K562 (cell line): ENCODE results near the gene IL10. TPM values are rescaled to one million over a fixed set of nuclear protein-coding genes. Genes with fewer than 3 reads are reported as not detected.

Experiments used
- BRCA1 ChIP-seq, 2 experiments: fragments of 450-650 bp in 1 of 2; sonication (generic) in 1 of 2; formaldehyde crosslinking in 1 of 2; IDR thresholded peaks; 2 replicates each; pipeline versions ENCODE4 v1.5.0 to v1.6.1; 2017 to 2020; ENCODE audit warnings: mild to moderate bottlenecking in 1 of 2, missing genetic modification reagents in 1 of 2
- FOXJ2 ChIP-seq: fragments of 200-800 bp; sonication (Bioruptor generic); IDR thresholded peaks from 2 replicates; pipeline ENCODE4 v1.6.1; 2016; ENCODE audit warnings: missing genetic modification characterization, missing compliant biosample characterization
- KHSRP ChIP-seq: fragments of 450-650 bp; IDR thresholded peaks from 2 replicates; pipeline ENCODE4 v1.6.1; 2017
- KLF10 ChIP-seq: fragments of 250-450 bp; sonication (Bioruptor Pico); IDR thresholded peaks from 2 replicates; pipeline ENCODE4 v1.6.1; 2021; ENCODE audit warnings: matching md5 sums
- MCM5 ChIP-seq: fragments of 450-650 bp; IDR thresholded peaks from 2 replicates; pipeline ENCODE4 v1.6.1; 2016; ENCODE audit warnings: low read depth
- NUFIP1 ChIP-seq: fragments of 450-650 bp; IDR thresholded peaks from 2 replicates; pipeline ENCODE4 v1.6.1; 2018; ENCODE audit not compliant: partially characterized antibody
- PHF21A ChIP-seq: fragments of 450-650 bp; IDR thresholded peaks from 2 replicates; pipeline ENCODE4 v1.6.1; 2017; ENCODE audit warnings: low read depth, borderline replicate concordance
- POLR2B ChIP-seq: fragments of 450-650 bp; IDR thresholded peaks from 2 replicates; pipeline ENCODE4 v1.6.1; 2018; ENCODE audit warnings: low read depth; ENCODE audit not compliant: partially characterized antibody
- TSC22D4 ChIP-seq: fragments of 450-650 bp; IDR thresholded peaks from 2 replicates; pipeline ENCODE4 v1.6.1; 2016; ENCODE audit warnings: missing genetic modification characterization, missing biosample characterization, control low read depth
- ZNF212 ChIP-seq: fragments of 450-650 bp; formaldehyde crosslinking; IDR thresholded peaks from 2 replicates; pipeline ENCODE4 v1.4.0; 2020; ENCODE audit warnings: mild to moderate bottlenecking
- ZNF282 ChIP-seq: sonication (generic); formaldehyde crosslinking; IDR thresholded peaks from 2 replicates; pipeline ENCODE4 v1.8.1; 2023; ENCODE audit warnings: missing genetic modification reagents
- ZNF431 ChIP-seq: sonication (generic); formaldehyde crosslinking; IDR thresholded peaks from 2 replicates; pipeline ENCODE4 v1.8.0; 2022; ENCODE audit warnings: mild to moderate bottlenecking, missing genetic modification reagents
- ZNF75A ChIP-seq: fragments of 450-650 bp; formaldehyde crosslinking; IDR thresholded peaks from 2 replicates; pipeline ENCODE4 v1.4.0; 2020; ENCODE audit warnings: mild to moderate bottlenecking
- ZNF76 ChIP-seq: fragments of 250-450 bp; sonication (Bioruptor Pico); IDR thresholded peaks from 2 replicates; pipeline ENCODE4 v1.4.0; 2020; ENCODE audit warnings: mild to moderate bottlenecking, moderate library complexity, borderline replicate concordance
- polyA plus RNA-seq, 8 experiments: library from polyadenylated mRNA; depleted of rRNA in 4 of 8; stranded (reverse) in 5 of 8; unstranded in 3 of 8; fragments of >200 nt; fragmentation: Nextera tagmentation in 2 of 8; fragmentation: Illumina TruSeq in 1 of 8; extraction: Ambion mirVana in 2 of 8; extraction: Trizol in 1 of 8; gene quantifications; 2 replicates each; pipeline versions ENCODE4 v1.2.1 to v1.2.3, GENCODE V29; 2011 to 2014; ENCODE audit warnings: inconsistent platforms in 1 of 8, missing spikeins in 1 of 8
- total RNA-seq, 7 experiments: library from RNA; depleted of rRNA in 6 of 7; stranded (reverse); fragments of >200 nt in 6 of 7; fragmentation: Illumina TruSeq in 2 of 7; extraction: Trizol in 2 of 7; gene quantifications; 2 replicates each; pipeline versions ENCODE4 v1.2.1 to v1.2.3, GENCODE V29; 2011 to 2021; ENCODE audit warnings: low replicate concordance in 1 of 7
- TF ChIP-seq, protein P1 (sequence below): fragments of 250-450 bp; sonication (Bioruptor Pico); IDR thresholded peaks from 2 replicates; pipeline ENCODE4 v1.9.0; 2021; ENCODE audit warnings: mild to moderate bottlenecking, inconsistent platforms
- TF ChIP-seq, protein P2 (sequence below), 2 experiments: IDR thresholded peaks in 1 of 2; conservative IDR thresholded peaks in 1 of 2; 2 replicates each; pipeline ENCODE4 v1.6.1; 2016; ENCODE audit warnings: low read depth in 2 of 2, mild to moderate bottlenecking in 1 of 2, missing compliant biosample characterization in 1 of 2, missing genetic modification characterization in 1 of 2, moderate library complexity in 1 of 2
- TF ChIP-seq, protein P3 (sequence below): IDR thresholded peaks from 2 replicates; pipeline ENCODE4 v1.6.1; 2012; ENCODE audit warnings: low read depth, low read length, improper control_type of control experiment, borderline replicate concordance
- TF ChIP-seq, protein P4 (sequence below): sonication (generic); formaldehyde crosslinking; IDR thresholded peaks from 2 replicates; pipeline ENCODE4 v1.8.0; 2022; ENCODE audit warnings: mild to moderate bottlenecking, missing genetic modification reagents, borderline replicate concordance

The IL10 gene
- total and polyA plus RNA-seq, 9 of the 15 experiments (the other 6 are each of a cell fraction or from before 2014, with no cell fraction given): 0.29 TPM; not detected in 8

DNA sequence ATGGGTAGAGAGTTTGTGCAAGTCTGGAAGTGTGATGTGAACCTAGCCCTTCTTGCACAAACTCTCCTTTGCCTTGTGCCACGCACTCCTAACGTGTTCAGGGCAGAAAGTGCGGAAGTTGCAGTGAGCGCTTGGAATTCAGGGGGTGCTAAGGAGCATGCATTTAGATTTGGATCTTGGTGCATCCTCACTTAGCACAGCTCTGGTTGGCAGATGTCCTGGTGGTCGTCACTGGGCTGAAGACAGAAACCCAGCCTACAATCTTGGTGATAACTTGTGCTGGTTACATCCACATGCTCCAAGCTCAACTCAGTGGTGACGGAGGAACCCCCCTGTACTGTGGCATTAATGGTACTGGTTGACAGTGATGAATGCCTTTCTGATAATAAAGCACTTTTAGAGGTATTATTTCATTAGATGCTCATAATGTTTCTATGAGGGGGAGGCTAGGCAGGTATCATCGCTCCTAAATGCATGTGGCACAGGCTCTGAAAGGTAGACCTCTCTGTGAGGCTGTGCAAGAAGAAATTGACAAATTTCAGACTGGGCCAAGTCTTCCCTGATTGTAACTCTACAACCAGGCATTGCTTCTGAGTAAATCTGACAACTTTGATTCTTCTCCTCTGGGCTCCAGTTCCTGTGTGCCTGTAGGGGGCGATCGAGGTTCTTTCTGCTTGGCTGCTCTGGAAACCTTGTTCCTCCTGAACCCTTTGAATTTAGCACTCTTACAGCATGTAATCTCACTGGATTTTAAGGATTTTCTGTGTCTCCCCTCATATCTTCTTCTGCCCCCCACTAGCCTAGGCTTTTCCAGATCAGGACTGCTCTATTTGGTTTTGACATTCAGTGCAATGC lies 47.0 kb downstream of the IL10 start (continued):
- TF ChIP-seq, protein P1, sequence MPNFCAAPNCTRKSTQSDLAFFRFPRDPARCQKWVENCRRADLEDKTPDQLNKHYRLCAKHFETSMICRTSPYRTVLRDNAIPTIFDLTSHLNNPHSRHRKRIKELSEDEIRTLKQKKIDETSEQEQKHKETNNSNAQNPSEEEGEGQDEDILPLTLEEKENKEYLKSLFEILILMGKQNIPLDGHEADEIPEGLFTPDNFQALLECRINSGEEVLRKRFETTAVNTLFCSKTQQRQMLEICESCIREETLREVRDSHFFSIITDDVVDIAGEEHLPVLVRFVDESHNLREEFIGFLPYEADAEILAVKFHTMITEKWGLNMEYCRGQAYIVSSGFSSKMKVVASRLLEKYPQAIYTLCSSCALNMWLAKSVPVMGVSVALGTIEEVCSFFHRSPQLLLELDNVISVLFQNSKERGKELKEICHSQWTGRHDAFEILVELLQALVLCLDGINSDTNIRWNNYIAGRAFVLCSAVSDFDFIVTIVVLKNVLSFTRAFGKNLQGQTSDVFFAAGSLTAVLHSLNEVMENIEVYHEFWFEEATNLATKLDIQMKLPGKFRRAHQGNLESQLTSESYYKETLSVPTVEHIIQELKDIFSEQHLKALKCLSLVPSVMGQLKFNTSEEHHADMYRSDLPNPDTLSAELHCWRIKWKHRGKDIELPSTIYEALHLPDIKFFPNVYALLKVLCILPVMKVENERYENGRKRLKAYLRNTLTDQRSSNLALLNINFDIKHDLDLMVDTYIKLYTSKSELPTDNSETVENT (CRISPR knock-in tag): no peak
- TF ChIP-seq ZNF282: no peak
- TF ChIP-seq NUFIP1: no peak
- TF ChIP-seq FOXJ2 (tag): no peak
- TF ChIP-seq, protein P2, sequence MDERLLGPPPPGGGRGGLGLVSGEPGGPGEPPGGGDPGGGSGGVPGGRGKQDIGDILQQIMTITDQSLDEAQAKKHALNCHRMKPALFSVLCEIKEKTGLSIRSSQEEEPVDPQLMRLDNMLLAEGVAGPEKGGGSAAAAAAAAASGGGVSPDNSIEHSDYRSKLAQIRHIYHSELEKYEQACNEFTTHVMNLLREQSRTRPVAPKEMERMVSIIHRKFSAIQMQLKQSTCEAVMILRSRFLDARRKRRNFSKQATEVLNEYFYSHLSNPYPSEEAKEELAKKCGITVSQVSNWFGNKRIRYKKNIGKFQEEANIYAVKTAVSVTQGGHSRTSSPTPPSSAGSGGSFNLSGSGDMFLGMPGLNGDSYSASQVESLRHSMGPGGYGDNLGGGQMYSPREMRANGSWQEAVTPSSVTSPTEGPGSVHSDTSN (CRISPR knock-in tag; IDR thresholded peaks at IDR 0.05; ENCODE audit: low read depth): 0 out of 2 replicates have a peak, but pooled peaks have one; percentile 7
- TF ChIP-seq, protein P2 (tag; conservative IDR thresholded peaks at IDR 0.05; ENCODE audit: low read depth): no peak
- TF ChIP-seq ZNF212 (CRISPR knock-in tag): no peak
- TF ChIP-seq KHSRP: no peak
- TF ChIP-seq ZNF431 (CRISPR knock-in tag): no peak
- TF ChIP-seq MCM5: no peak
- TF ChIP-seq, protein P3, sequence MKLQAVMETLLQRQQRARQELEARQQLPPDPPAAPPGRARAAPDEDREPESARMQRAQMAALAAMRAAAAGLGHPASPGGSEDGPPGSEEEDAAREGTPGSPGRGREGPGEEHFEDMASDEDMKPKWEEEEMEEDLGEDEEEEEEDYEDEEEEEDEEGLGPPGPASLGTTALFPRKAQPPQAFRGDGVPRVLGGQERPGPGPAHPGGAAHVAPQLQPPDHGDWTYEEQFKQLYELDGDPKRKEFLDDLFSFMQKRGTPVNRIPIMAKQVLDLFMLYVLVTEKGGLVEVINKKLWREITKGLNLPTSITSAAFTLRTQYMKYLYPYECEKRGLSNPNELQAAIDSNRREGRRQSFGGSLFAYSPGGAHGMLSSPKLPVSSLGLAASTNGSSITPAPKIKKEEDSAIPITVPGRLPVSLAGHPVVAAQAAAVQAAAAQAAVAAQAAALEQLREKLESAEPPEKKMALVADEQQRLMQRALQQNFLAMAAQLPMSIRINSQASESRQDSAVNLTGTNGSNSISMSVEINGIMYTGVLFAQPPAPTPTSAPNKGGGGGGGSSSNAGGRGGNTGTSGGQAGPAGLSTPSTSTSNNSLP: no peak
- no peak for TF ChIP-seq POLR2B
- no peak for TF ChIP-seq ZNF75A (CRISPR knock-in tag)
- no peak for TF ChIP-seq TSC22D4
- TF ChIP-seq, protein P4, sequence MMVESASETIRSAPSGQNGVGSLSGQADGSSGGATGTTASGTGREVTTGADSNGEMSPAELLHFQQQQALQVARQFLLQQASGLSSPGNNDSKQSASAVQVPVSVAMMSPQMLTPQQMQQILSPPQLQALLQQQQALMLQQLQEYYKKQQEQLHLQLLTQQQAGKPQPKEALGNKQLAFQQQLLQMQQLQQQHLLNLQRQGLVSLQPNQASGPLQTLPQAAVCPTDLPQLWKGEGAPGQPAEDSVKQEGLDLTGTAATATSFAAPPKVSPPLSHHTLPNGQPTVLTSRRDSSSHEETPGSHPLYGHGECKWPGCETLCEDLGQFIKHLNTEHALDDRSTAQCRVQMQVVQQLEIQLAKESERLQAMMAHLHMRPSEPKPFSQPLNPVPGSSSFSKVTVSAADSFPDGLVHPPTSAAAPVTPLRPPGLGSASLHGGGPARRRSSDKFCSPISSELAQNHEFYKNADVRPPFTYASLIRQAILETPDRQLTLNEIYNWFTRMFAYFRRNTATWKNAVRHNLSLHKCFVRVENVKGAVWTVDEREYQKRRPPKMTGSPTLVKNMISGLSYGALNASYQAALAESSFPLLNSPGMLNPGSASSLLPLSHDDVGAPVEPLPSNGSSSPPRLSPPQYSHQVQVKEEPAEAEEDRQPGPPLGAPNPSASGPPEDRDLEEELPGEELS (CRISPR knock-in tag): no peak
- no peak for TF ChIP-seq KLF10 (CRISPR knock-in tag)
- TF ChIP-seq BRCA1 (IDR thresholded peaks at IDR 0.05): no peak
- no peak for TF ChIP-seq BRCA1 (CRISPR knock-in tag; IDR thresholded peaks at IDR 0.05)
- TF ChIP-seq ZNF76: no peak
- peak; percentile 18; the same call in 1 of the 2 replicates for TF ChIP-seq PHF21A
